Panc1 (cell line): ENCODE results near the gene TENM3. TPM values are rescaled to one million over a fixed set of nuclear protein-coding genes. Genes with fewer than 3 reads are reported as not detected.

Experiments
- ATAC-seq: fragments of 200-7000 bp; cut with Tn5 transposase; 2 replicates; pipeline ENCODE4 v1.9.1; 2020; ENCODE audit warnings: mild to moderate bottlenecking, moderate library complexity
- BruUV-seq: library from RNA; stranded (reverse); fragments of 400-500 nt; replicated peaks from 2 replicates; lab custom pipeline; 2021; lab: Mats Ljungman, UMichigan
- CTCF ChIA-PET: fragments of 300-600 bp; sonication (Branson Sonifier 250); formaldehyde crosslinking; loops from one replicate; lab custom pipeline; 2022; ENCODE audit warnings: antibody characterized with exemption; lab: Charles Lee
- POLR2A ChIA-PET: fragments of 300-600 bp; sonication (Branson Sonifier 250); formaldehyde crosslinking; loops from one replicate; lab custom pipeline; 2022; ENCODE audit warnings: antibody characterized with exemption; lab: Charles Lee
- DNase-seq: peaks from one replicate; pipeline ENCODE4 v3.0.0-alpha.2; 2010; ENCODE audit warnings: low read depth, low spot score
- H3K27ac ChIP-seq: 2 replicates; pipeline ENCODE4 v1.5.1; 2011; ENCODE audit warnings: mild to moderate bottlenecking, low read length, inconsistent platforms
- H3K27me3 ChIP-seq: fragments of 200-500 bp; sonication (Bioruptor generic); 2 replicates; pipeline ENCODE4 v1.6.0; 2014; ENCODE audit warnings: low read length, inconsistent platforms; ENCODE audit not compliant: control insufficient read depth, insufficient read depth
- H3K36me3 ChIP-seq: fragments of 200-500 bp; sonication (Bioruptor generic); 2 replicates; pipeline ENCODE4 v1.5.1; 2014; ENCODE audit warnings: inconsistent platforms, mild to moderate bottlenecking, low read length, moderate library complexity; ENCODE audit not compliant: control insufficient read depth, insufficient read depth
- H3K4me1 ChIP-seq: 2 replicates; pipeline ENCODE4 v1.5.1; 2011; ENCODE audit warnings: inconsistent platforms, mild to moderate bottlenecking, low read length, moderate library complexity; ENCODE audit not compliant: control insufficient read depth, insufficient read depth
- H3K4me3 ChIP-seq, 2 experiments: 2 replicates each; pipeline ENCODE4 v1.5.1; 2011 to 2012; ENCODE audit warnings: low read depth in 2 of 2, low read length in 2 of 2, mild to moderate bottlenecking in 2 of 2, inconsistent platforms in 1 of 2, moderate library complexity in 1 of 2
- H3K9me3 ChIP-seq: fragments of 200-500 bp; sonication (Bioruptor generic); 2 replicates; pipeline ENCODE4 v1.5.1; 2014; ENCODE audit warnings: low read depth, mild to moderate bottlenecking, inconsistent platforms, low read length, moderate library complexity; ENCODE audit not compliant: control insufficient read depth, insufficient read depth
- POLR2AphosphoS5 ChIP-seq: IDR thresholded peaks from 2 replicates; pipeline ENCODE4 v1.6.1; 2012; ENCODE audit warnings: mild to moderate bottlenecking, low read depth, low read length, moderate library complexity
- SIN3A ChIP-seq: IDR thresholded peaks from 2 replicates; pipeline ENCODE4 v1.6.1; 2012; ENCODE audit warnings: low read depth, mild to moderate bottlenecking, low read length, moderate library complexity, borderline replicate concordance; ENCODE audit not compliant: insufficient read depth
- TCF7L2 ChIP-seq: IDR thresholded peaks from 2 replicates; pipeline ENCODE4 v1.6.1; 2011; ENCODE audit warnings: mild to moderate bottlenecking, low read depth, low read length, inconsistent platforms
- in situ Hi-C: cut with HindIII; loops from 2 replicates; pipeline ENCODE4 v1.10.0; 2016; ENCODE audit warnings: low sequenced_read_pairs, low pct_unique_long_range_greater_than_20kb
- intact Hi-C: fragments of 100-400 bp; cut with micrococcal nuclease; formaldehyde crosslinking; loops from one replicate; pipeline ENCODE4 v1.10.0; 2022; ENCODE audit not compliant: unreplicated experiment
- total RNA-seq: library from RNA; stranded (reverse); gene quantifications from one replicate; pipeline ENCODE4 v1.2.1, GENCODE V29; 2021; ENCODE audit not compliant: unreplicated experiment
- TF ChIP-seq, protein P1 (sequence below): fragments of 450-650 bp; IDR thresholded peaks from 2 replicates; pipeline ENCODE4 v1.5.1; 2017; ENCODE audit warnings: mild to moderate bottlenecking
- TF ChIP-seq, protein P2 (sequence below), 2 experiments: IDR thresholded peaks; 2 replicates each; pipeline ENCODE4 v1.6.1; 2011 to 2012; ENCODE audit warnings: low read depth in 2 of 2, control low read depth in 1 of 2, low read length in 1 of 2, mild to moderate bottlenecking in 1 of 2, moderate library complexity in 1 of 2; ENCODE audit not compliant: insufficient read depth in 1 of 2

Gene TENM3
- total RNA-seq, 1 experiment from 2014 or later = 0.95 TPM

DNA sequence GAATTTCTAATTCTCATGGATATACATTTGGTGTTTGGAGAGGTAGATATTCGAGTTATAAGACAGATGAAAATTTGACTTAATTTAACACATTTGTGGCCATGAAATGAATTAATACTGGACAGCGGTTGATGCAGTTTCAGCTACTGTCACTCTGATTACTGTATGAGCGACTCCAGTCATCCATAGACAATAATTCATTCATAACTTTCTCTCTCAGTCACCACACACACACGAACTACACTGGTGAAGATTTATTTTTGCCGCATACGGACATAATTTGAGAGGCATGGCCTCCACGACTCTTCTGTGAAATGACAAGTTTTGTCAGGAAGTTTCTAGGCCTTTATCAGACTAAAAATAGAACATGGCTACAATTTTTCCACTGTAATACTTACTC lies 177.0 kb downstream of the TENM3 start:
- BruUV-seq = no TSS peak
- CTCF ChIA-PET = no interaction called here
- Histone ChIP-seq H3K27me3 (no peaks in the 10 kb centered on the region), H3K9me3 (no peaks in the 10 kb centered on the region), H3K4me3 (no peak overlapping the region), H3K27ac (no peak overlapping the region), H3K4me1 (no peaks in the 10 kb centered on the region), H3K36me3 (no peaks in the 10 kb centered on the region)
- intact Hi-C loops (no loop called here), in situ Hi-C loops (no loop called here)
- TF ChIP-seq, protein P1, sequence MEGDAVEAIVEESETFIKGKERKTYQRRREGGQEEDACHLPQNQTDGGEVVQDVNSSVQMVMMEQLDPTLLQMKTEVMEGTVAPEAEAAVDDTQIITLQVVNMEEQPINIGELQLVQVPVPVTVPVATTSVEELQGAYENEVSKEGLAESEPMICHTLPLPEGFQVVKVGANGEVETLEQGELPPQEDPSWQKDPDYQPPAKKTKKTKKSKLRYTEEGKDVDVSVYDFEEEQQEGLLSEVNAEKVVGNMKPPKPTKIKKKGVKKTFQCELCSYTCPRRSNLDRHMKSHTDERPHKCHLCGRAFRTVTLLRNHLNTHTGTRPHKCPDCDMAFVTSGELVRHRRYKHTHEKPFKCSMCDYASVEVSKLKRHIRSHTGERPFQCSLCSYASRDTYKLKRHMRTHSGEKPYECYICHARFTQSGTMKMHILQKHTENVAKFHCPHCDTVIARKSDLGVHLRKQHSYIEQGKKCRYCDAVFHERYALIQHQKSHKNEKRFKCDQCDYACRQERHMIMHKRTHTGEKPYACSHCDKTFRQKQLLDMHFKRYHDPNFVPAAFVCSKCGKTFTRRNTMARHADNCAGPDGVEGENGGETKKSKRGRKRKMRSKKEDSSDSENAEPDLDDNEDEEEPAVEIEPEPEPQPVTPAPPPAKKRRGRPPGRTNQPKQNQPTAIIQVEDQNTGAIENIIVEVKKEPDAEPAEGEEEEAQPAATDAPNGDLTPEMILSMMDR = no peak
- no peak for TF ChIP-seq POLR2AphosphoS5
- DNase-seq (no peak), ATAC-seq (no peak)
- POLR2A ChIA-PET = no interaction called here

DNA sequence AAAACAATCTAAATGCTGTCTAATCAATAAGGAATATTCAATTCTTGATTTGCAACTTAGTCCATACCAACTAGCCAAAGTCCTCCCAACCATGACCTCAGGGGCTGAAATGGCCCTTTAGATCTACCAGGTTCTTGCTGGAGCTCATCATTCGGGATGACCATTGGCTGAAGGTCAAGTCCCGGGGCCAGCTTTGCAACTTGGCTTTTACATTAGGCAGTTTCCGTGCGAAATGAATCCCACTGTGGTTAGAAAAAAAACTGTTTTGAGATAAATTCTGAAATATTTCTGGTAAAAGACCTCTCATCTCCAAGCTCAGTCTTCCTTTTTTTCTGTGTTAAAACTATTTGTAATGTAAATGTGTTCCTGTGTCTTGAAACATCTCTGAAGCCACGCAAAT lies 178.6 kb downstream of the TENM3 start:
- Histone ChIP-seq H3K4me1 (no peaks in the 10 kb centered on the region), H3K9me3 (no peaks in the 10 kb centered on the region), H3K27ac (no peak overlapping the region), H3K4me3 (no peak overlapping the region), H3K36me3 (no peaks in the 10 kb centered on the region), H3K27me3 (no peaks in the 10 kb centered on the region)
- BruUV-seq = no TSS peak
- ATAC-seq = no peak
- CTCF ChIA-PET = no interaction called here
- in situ Hi-C loops = no loop called here
- POLR2A ChIA-PET = no interaction called here
- intact Hi-C loops = no loop called here
- no peak for DNase-seq
- TF ChIP-seq, protein P1 = no peak

DNA sequence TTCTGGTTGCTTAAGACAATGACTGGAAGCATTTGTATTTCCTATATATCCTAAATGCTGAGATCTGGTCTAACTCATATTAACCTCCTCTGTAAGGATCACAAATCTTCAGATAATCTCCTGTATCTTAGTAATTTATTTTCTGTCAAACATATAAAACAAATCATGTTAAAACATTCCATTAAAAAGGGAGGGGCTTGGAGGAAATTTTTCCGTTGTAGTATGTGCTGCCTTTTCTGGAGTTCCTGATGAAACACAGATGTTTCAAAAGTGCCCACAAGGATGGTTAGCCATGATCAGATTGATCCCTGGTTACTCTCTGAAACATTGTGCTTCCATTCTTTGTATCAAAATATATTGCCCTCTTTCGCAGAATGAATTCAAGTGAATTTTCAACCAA lies 182.1 kb downstream of the TENM3 start:
- in situ Hi-C loops (no loop called here), intact Hi-C loops (no loop called here)
- Histone ChIP-seq H3K9me3 (no peaks in the 10 kb centered on the region), H3K36me3 (no peaks in the 10 kb centered on the region), H3K27me3 (no peaks in the 10 kb centered on the region), H3K4me1 (no peaks in the 10 kb centered on the region), H3K27ac (no peak overlapping the region), H3K4me3 (no peak overlapping the region)
- TF ChIP-seq SIN3A (no peak), POLR2AphosphoS5 (no peak), TCF7L2 (no peak)
- TF ChIP-seq, protein P1 = no peak
- TF ChIP-seq, protein P2, sequence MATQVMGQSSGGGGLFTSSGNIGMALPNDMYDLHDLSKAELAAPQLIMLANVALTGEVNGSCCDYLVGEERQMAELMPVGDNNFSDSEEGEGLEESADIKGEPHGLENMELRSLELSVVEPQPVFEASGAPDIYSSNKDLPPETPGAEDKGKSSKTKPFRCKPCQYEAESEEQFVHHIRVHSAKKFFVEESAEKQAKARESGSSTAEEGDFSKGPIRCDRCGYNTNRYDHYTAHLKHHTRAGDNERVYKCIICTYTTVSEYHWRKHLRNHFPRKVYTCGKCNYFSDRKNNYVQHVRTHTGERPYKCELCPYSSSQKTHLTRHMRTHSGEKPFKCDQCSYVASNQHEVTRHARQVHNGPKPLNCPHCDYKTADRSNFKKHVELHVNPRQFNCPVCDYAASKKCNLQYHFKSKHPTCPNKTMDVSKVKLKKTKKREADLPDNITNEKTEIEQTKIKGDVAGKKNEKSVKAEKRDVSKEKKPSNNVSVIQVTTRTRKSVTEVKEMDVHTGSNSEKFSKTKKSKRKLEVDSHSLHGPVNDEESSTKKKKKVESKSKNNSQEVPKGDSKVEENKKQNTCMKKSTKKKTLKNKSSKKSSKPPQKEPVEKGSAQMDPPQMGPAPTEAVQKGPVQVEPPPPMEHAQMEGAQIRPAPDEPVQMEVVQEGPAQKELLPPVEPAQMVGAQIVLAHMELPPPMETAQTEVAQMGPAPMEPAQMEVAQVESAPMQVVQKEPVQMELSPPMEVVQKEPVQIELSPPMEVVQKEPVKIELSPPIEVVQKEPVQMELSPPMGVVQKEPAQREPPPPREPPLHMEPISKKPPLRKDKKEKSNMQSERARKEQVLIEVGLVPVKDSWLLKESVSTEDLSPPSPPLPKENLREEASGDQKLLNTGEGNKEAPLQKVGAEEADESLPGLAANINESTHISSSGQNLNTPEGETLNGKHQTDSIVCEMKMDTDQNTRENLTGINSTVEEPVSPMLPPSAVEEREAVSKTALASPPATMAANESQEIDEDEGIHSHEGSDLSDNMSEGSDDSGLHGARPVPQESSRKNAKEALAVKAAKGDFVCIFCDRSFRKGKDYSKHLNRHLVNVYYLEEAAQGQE (IDR thresholded peaks at IDR 0.05; ENCODE audit: insufficient read depth in 1 of 2, low read depth in 2 of 2, low read length in 1 of 2) = no peak
- ChIA-PET CTCF (no interaction called here), POLR2A (no interaction called here)
- no TSS peak for BruUV-seq
- DNase-seq = no peak
- no peak for ATAC-seq
